ENCODE results near the gene CACNA1C.

DNA sequence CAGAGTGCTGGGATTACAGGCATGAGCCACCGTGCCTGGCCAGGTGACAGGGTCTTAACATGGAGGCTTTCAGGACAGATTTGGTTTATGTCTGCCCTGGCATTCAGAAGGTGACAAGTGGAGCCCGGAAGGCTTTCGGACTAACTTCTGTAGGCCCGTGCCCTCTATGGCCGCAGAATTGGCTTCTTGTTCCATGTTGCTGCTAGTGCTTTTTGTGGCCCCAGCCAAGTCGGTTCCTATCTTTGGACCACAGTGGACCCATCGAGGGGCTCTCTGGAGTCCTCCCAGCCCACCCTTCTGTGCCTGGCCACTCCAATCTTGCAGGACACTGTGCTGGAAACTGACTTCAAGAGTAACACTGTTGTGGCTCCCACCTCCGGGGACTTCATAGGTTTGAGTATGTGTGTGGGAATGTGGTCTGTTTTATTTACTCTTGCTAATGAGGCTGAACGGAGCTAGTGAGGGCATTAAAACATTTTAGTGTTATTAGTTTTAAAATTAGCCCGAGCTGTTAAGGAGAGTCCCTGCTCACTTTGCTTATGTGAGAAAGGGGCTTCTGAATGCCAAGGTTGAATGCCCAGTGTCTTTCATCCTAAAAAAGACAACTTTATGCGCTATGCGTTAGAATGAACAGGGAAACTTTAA, 245.9 kb downstream of the CACNA1C start:
- TF ChIP-seq CTCF (IDR thresholded peaks at IDR 0.05), result no peak
- no peak for TF ChIP-seq EZH2 (IDR thresholded peaks at IDR 0.05; ENCODE audit: borderline replicate concordance, insufficient read depth, low read depth, low read length, poor library complexity, severe bottlenecking)

Measured in B cell (primary cell).